Heart left ventricle (tissue), 13 donors: ENCODE data around the gene MMADHC.

Experiments used
- POLR2A ChIP-seq, 2 donors: fragments of 450-650 bp; IDR thresholded peaks; one replicate each; pipeline ENCODE4 v1.6.1; 2017; ENCODE audit warnings: antibody characterized with exemption in 2 of 2, mild to moderate bottlenecking in 2 of 2, moderate library complexity in 2 of 2
- TF ChIP-seq, protein P1 (sequence below), 12 donors: fragments of 200-600 bp; sonication (generic) in 4 of 12; IDR thresholded peaks; one replicate each; pipeline versions ENCODE4 v1.5.0 to v1.8.0; 2018 to 2022; ENCODE audit warnings: antibody characterized with exemption in 12 of 12, mild to moderate bottlenecking in 5 of 12
- donor health status: ischemic (EF 13 %, LVEDD 7.1; RV severe dilation, severe dysfunction).
- donor health status: DM: no; HTN: yes; CAD: no.
- donor health status: DM: no; HTN: no; CAD: no.
- donor health status: ischemic (EF 25% LVEDD 6.9; RV normal size, moderate dysfunction).
- donor health status: ischemic (EF 25% LVEDD 5.7; RV mildly dilated, moderate dysfunction).
- donor health status: ischemic (EF 35%, LVEDD 5.7; RV mildly dilated, moderate dysfunction).
- donor health status: nonischemic (EF 11% LVEDD 7.7; RV severe dilation, severe dysfunction).
- donor health status: DM: yes; HTN: yes; CAD: no.
- donor health status: PGD.
- donor health status: ischemic (EF 29% LVEDD 5.4; RV normal size, mild dysfunction).
- donor health status: nonischemic (EF 23%, LVEDD 6.1; RV moderate dilation, normal function).

DNA sequence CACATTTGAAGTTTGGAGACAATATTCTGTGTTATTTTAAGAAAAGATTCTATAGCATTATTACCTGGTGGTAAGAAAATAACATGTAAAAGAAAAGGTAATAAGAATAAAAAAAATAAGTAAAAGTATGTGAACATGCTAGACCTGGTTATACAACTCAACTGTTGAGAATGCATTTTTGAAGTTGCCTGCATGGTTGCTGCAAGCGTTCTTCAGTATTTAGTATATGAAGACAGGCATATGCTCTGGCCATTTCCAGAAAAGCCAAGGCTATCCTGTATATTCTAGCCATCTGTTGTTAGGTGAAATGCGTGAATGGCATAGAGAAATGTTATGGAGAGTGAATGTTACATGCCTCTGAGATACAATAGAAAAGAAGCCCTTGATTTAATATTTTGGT is 6.8 kb upstream of the MMADHC start:
- TF ChIP-seq, protein P1, sequence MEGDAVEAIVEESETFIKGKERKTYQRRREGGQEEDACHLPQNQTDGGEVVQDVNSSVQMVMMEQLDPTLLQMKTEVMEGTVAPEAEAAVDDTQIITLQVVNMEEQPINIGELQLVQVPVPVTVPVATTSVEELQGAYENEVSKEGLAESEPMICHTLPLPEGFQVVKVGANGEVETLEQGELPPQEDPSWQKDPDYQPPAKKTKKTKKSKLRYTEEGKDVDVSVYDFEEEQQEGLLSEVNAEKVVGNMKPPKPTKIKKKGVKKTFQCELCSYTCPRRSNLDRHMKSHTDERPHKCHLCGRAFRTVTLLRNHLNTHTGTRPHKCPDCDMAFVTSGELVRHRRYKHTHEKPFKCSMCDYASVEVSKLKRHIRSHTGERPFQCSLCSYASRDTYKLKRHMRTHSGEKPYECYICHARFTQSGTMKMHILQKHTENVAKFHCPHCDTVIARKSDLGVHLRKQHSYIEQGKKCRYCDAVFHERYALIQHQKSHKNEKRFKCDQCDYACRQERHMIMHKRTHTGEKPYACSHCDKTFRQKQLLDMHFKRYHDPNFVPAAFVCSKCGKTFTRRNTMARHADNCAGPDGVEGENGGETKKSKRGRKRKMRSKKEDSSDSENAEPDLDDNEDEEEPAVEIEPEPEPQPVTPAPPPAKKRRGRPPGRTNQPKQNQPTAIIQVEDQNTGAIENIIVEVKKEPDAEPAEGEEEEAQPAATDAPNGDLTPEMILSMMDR (IDR thresholded peaks at IDR 0.05) = no peak
- TF ChIP-seq POLR2A (IDR thresholded peaks at IDR 0.05) = no peak
